Measurements from ENCODE around the gene CFAP20DC. TPM values are rescaled to one million over a fixed set of nuclear protein-coding genes. Genes with fewer than 3 reads are reported as not detected.

Gene CFAP20DC
- total RNA-seq, 1 donor from 2014 or later, result 1.4 TPM

- DNase-seq (ENCODE audit: extremely low spot score, unreplicated experiment), result no peak
- Mint-ChIP-seq H3K36me3 (ENCODE audit: unreplicated experiment) (no peaks in the 10 kb centered on the region), H3K4me3 (ENCODE audit: unreplicated experiment) (no peak overlapping the region), H3K27me3 (ENCODE audit: unreplicated experiment) (no peaks in the 10 kb centered on the region), H3K4me1 (ENCODE audit: unreplicated experiment) (no peaks in the 10 kb centered on the region), H3K27ac (ENCODE audit: unreplicated experiment) (no peak overlapping the region), H3K9me3 (ENCODE audit: unreplicated experiment) (no peaks in the 10 kb centered on the region)
- no peak for TF ChIP-seq CTCF (IDR thresholded peaks at IDR 0.05)
Measured at GRCh38 chr3:58888087-58888486, 161.7 kb downstream of the CFAP20DC start.

GRCh38 chr3:58884453-58884852, 165.4 kb downstream of the CFAP20DC start:
- Mint-ChIP-seq H3K27ac (ENCODE audit: unreplicated experiment) (no peak overlapping the region), H3K9me3 (ENCODE audit: unreplicated experiment) (no peaks in the 10 kb centered on the region), H3K4me3 (ENCODE audit: unreplicated experiment) (no peak overlapping the region), H3K36me3 (ENCODE audit: unreplicated experiment) (no peaks in the 10 kb centered on the region), H3K4me1 (ENCODE audit: unreplicated experiment) (no peaks in the 10 kb centered on the region), H3K27me3 (ENCODE audit: unreplicated experiment) (no peaks in the 10 kb centered on the region)
- no peak for TF ChIP-seq CTCF (IDR thresholded peaks at IDR 0.05)
- no peak for DNase-seq (ENCODE audit: extremely low spot score, unreplicated experiment)

- Mint-ChIP-seq H3K27me3 (ENCODE audit: unreplicated experiment) (no peaks in the 10 kb centered on the region), H3K4me1 (ENCODE audit: unreplicated experiment) (no peaks in the 10 kb centered on the region), H3K36me3 (ENCODE audit: unreplicated experiment) (no peaks in the 10 kb centered on the region), H3K9me3 (ENCODE audit: unreplicated experiment) (no peaks in the 10 kb centered on the region), H3K27ac (ENCODE audit: unreplicated experiment) (no peak overlapping the region), H3K4me3 (ENCODE audit: unreplicated experiment) (no peak overlapping the region)
- no peak for DNase-seq (ENCODE audit: extremely low spot score, unreplicated experiment)
- no peak for TF ChIP-seq CTCF (IDR thresholded peaks at IDR 0.05)
Measured at GRCh38 chr3:58880182-58880581, 169.6 kb downstream of the CFAP20DC start.

GRCh38 chr3:58874795-58875194, 175.0 kb downstream of the CFAP20DC start:
- Mint-ChIP-seq H3K36me3 (ENCODE audit: unreplicated experiment) (no peaks in the 10 kb centered on the region), H3K9me3 (ENCODE audit: unreplicated experiment) (no peaks in the 10 kb centered on the region), H3K27me3 (ENCODE audit: unreplicated experiment) (no peaks in the 10 kb centered on the region), H3K27ac (ENCODE audit: unreplicated experiment) (no peak overlapping the region), H3K4me3 (ENCODE audit: unreplicated experiment) (no peak overlapping the region), H3K4me1 (ENCODE audit: unreplicated experiment) (peaks cover 9% of the 10 kb centered on the region)
- DNase-seq (ENCODE audit: extremely low spot score, unreplicated experiment), result no peak
- TF ChIP-seq CTCF (IDR thresholded peaks at IDR 0.05), result no peak

GRCh38 chr3:58874248-58874741, 175.5 kb downstream of the CFAP20DC start:
- Mint-ChIP-seq H3K36me3 (ENCODE audit: unreplicated experiment) (no peaks in the 10 kb centered on the region), H3K27ac (ENCODE audit: unreplicated experiment) (no peak overlapping the region), H3K4me1 (ENCODE audit: unreplicated experiment) (peaks cover 9% of the 10 kb centered on the region), H3K4me3 (ENCODE audit: unreplicated experiment) (no peak overlapping the region), H3K27me3 (ENCODE audit: unreplicated experiment) (no peaks in the 10 kb centered on the region), H3K9me3 (ENCODE audit: unreplicated experiment) (no peaks in the 10 kb centered on the region)
- no peak for TF ChIP-seq CTCF (IDR thresholded peaks at IDR 0.05)
- DNase-seq (ENCODE audit: extremely low spot score, unreplicated experiment), result no peak
